Spleen (tissue), 11 donors: Measurements from ENCODE around the gene AURKAIP1. TPM values are rescaled to one million over a fixed set of nuclear protein-coding genes. Genes with fewer than 3 reads are reported as not detected.
"Not testable (repeated sequence)": the region's sequence is repeated elsewhere in the genome, so short reads cannot be mapped to it uniquely, and the experiment has no call there.

ENCODE experiments used
- DNase-seq: peaks from one replicate; pipeline ENCODE4 v3.0.0-alpha.2; 2020
- H3K27ac ChIP-seq, 8 donors: fragments of 200-600 bp; sonication (generic) in 7 of 8; 1 replicate in 4 of 8; 2 replicates in 4 of 8; pipeline versions ENCODE4 v1.5.0 to v1.8.0; 2016 to 2021; ENCODE audit warnings: inconsistent platforms in 4 of 8, mild to moderate bottlenecking in 4 of 8, moderate library complexity in 1 of 8
- H3K27me3 ChIP-seq, 7 donors: fragments of 200-600 bp; sonication (generic) in 6 of 7; replicated peaks in 1 of 7; 1 replicate in 4 of 7; 2 replicates in 3 of 7; pipeline versions ENCODE4 v1.5.0 to v1.8.0; 2016 to 2021; ENCODE audit warnings: inconsistent platforms in 3 of 7, mild to moderate bottlenecking in 1 of 7
- H3K36me3 ChIP-seq, 6 donors: fragments of 200-600 bp; sonication (generic) in 5 of 6; 1 replicate in 4 of 6; 2 replicates in 2 of 6; pipeline versions ENCODE4 v1.5.0 to v1.8.0; 2016 to 2021; ENCODE audit warnings: inconsistent platforms in 2 of 6
- H3K4me1 ChIP-seq, 6 donors: fragments of 200-600 bp; sonication (generic) in 5 of 6; 1 replicate in 3 of 6; 2 replicates in 3 of 6; pipeline versions ENCODE4 v1.5.0 to v1.8.0; 2016 to 2021; ENCODE audit warnings: inconsistent platforms in 3 of 6
- H3K4me3 ChIP-seq, 8 donors: fragments of 200-600 bp; sonication (generic) in 7 of 8; 1 replicate in 4 of 8; 2 replicates in 4 of 8; pipeline versions ENCODE4 v1.5.0 to v1.8.0; 2016 to 2021; ENCODE audit warnings: inconsistent platforms in 4 of 8, mild to moderate bottlenecking in 4 of 8, moderate library complexity in 2 of 8
- H3K9me3 ChIP-seq, 8 donors: fragments of 200-600 bp; sonication (generic) in 7 of 8; 1 replicate in 4 of 8; 2 replicates in 4 of 8; pipeline versions ENCODE4 v1.5.0 to v1.8.0; 2016 to 2021; ENCODE audit warnings: inconsistent platforms in 4 of 8
- POLR2A ChIP-seq, 3 donors: fragments of 450-650 bp; IDR thresholded peaks; one replicate each; pipeline ENCODE4 v1.5.1; 2017; ENCODE audit warnings: antibody characterized with exemption in 3 of 3, mild to moderate bottlenecking in 1 of 3
- POLR2AphosphoS5 ChIP-seq, 3 donors: sonication (generic); formaldehyde crosslinking; IDR thresholded peaks; one replicate each; pipeline ENCODE4 v1.5.1; 2017; ENCODE audit warnings: antibody characterized with exemption in 3 of 3
- WGBS, 5 donors: extraction: QIAGEN DNeasy Blood & Tissue Kit in 3 of 5; methylation state at CpG; one replicate each; pipeline versions ENCODE4 v1.1.5 to v1.1.7; 2013 to 2018; 5-methylcytosine and 5-hydroxymethylcytosine counted together
- intact Hi-C: fragments of 100-400 bp; cut with DNase I; formaldehyde crosslinking; loops from one replicate; pipeline ENCODE4 v1.15.0; 2023; ENCODE audit warnings: low total_unique reads
- polyA plus RNA-seq, 3 donors: library from polyadenylated mRNA; stranded (reverse); fragments of 200-250 nt; gene quantifications; one replicate each; pipeline ENCODE4 v1.2.1, GENCODE V29; 2013
- total RNA-seq, 7 donors: library from RNA; depleted of rRNA in 3 of 7; stranded (reverse); fragments of >200 nt in 3 of 7; fragmentation: NEBNext Ultra II Directional in 4 of 7; extraction: Animal tissue kit (Norgen Biotek cat#: 25700) in 4 of 7; gene quantifications; one replicate each; pipeline versions ENCODE4 v1.1.0 to v1.2.1, GENCODE V29; 2016 to 2021
- TF ChIP-seq, protein P1 (sequence below), 11 experiments: fragments of 200-600 bp in 7 of 11; fragments of 450-650 bp in 4 of 11; sonication (generic) in 4 of 11; IDR thresholded peaks in 8 of 11; conservative IDR thresholded peaks in 3 of 11; 1 replicate in 7 of 11; 2 replicates in 4 of 11; pipeline versions ENCODE4 v1.4.0 to v1.8.0; 2016 to 2021; ENCODE audit warnings: antibody characterized with exemption in 11 of 11, inconsistent platforms in 4 of 11, mild to moderate bottlenecking in 1 of 11
- donor health status: healthy with polysubstance abuse.
- donor health status: DM: no; HTN: no; CAD: no; lungs with moderate emphysema.
- donor health status: DM: no; HTN: no; CAD: no.
- donor health status: Bipolar disorder and iron deficiency.
- donor health status: healthy.
- donor health status: DM: no; HTN: no; CAD: no.
- donor health status: DM: yes; HTN: yes; CAD: no.

Gene AURKAIP1
- total and polyA plus RNA-seq, 10 donors, result 61.3 to 174 (median 80.0) TPM

DNA sequence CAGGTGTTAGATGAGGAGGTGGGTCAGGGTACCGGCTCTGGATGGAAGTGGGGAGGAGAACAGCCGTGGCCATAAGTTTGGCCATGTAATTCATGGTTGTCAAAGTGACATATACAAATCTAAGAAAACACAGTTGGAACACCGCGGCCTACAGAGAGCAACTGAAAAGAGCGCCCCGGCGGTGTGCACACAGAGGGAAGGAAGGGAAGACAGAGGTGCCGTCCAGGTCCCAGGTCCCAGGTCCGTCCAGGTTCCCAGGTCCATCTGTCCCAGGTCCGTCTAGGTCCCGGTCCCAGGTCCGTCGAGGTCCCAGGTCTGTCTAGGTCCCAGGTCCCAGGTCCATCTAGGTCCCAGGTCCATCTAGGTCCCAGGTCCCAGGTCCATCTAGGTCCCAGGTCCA lies 36.6 kb upstream of the AURKAIP1 start:
- no peak overlapping the region for H3K27ac ChIP-seq

DNA sequence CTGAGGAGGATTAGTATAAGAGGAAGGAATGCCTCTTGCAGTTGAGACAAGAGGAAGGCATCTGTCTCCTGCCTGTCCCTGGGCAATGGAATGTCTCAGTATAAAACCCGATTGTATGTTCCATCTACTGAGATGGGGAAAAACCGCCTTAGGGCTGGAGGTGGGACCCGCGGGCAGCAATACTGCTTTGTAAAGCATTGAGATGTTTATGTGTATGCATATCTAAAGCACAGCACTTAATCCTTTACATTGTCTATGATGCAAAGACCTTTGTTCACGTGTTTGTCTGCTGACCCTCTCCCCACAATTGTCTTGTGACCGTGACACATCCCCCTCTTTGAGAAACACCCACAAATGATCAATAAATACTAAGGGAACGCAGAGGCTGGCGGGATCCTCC lies 35.2 kb upstream of the AURKAIP1 start:
- H3K27me3 ChIP-seq, DNase-seq, intact Hi-C loops, H3K27ac ChIP-seq, H3K4me3 ChIP-seq: not testable (repeated sequence)
- peaks cover 20 to 42% (median 34%) of the 10 kb centered on the region in 6 donors for H3K4me1 ChIP-seq
- peaks cover 0 to 21% (median 5%) of the 10 kb centered on the region in 6 donors for H3K36me3 ChIP-seq
- peaks cover 0 to 11% (median 3%) of the 10 kb centered on the region in 8 donors for H3K9me3 ChIP-seq
- 74 to 82% (median 78%) methylated on average over 8 of the region's 8 CpGs for WGBS, 5 donors

More for the DNA sequence above, 36.6 kb upstream of the AURKAIP1 start:
- intact Hi-C loops, result no loop called here
- Histone ChIP-seq H3K9me3 (peaks cover 0 to 11% (median 3%) of the 10 kb centered on the region in 8 donors), H3K4me3 (no peak overlapping the region), H3K4me1 (peaks cover 10 to 28% (median 21%) of the 10 kb centered on the region in 6 donors), H3K27me3 (no peaks in the 10 kb centered on the region), H3K36me3 (peaks cover 0 to 10% (median 0%) of the 10 kb centered on the region in 6 donors)
- WGBS, 5 donors, result 92 to 96% (median 96%) methylated on average over 13 of the region's 13 CpGs
- no peak for DNase-seq
- TF ChIP-seq, protein P1, sequence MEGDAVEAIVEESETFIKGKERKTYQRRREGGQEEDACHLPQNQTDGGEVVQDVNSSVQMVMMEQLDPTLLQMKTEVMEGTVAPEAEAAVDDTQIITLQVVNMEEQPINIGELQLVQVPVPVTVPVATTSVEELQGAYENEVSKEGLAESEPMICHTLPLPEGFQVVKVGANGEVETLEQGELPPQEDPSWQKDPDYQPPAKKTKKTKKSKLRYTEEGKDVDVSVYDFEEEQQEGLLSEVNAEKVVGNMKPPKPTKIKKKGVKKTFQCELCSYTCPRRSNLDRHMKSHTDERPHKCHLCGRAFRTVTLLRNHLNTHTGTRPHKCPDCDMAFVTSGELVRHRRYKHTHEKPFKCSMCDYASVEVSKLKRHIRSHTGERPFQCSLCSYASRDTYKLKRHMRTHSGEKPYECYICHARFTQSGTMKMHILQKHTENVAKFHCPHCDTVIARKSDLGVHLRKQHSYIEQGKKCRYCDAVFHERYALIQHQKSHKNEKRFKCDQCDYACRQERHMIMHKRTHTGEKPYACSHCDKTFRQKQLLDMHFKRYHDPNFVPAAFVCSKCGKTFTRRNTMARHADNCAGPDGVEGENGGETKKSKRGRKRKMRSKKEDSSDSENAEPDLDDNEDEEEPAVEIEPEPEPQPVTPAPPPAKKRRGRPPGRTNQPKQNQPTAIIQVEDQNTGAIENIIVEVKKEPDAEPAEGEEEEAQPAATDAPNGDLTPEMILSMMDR (IDR thresholded peaks at IDR 0.05 in 8 of 11, conservative IDR thresholded peaks at IDR 0.05 in 3 of 11), result no peak
- TF ChIP-seq POLR2AphosphoS5 (IDR thresholded peaks at IDR 0.05) (no peak), POLR2A (IDR thresholded peaks at IDR 0.05) (no peak)

DNA sequence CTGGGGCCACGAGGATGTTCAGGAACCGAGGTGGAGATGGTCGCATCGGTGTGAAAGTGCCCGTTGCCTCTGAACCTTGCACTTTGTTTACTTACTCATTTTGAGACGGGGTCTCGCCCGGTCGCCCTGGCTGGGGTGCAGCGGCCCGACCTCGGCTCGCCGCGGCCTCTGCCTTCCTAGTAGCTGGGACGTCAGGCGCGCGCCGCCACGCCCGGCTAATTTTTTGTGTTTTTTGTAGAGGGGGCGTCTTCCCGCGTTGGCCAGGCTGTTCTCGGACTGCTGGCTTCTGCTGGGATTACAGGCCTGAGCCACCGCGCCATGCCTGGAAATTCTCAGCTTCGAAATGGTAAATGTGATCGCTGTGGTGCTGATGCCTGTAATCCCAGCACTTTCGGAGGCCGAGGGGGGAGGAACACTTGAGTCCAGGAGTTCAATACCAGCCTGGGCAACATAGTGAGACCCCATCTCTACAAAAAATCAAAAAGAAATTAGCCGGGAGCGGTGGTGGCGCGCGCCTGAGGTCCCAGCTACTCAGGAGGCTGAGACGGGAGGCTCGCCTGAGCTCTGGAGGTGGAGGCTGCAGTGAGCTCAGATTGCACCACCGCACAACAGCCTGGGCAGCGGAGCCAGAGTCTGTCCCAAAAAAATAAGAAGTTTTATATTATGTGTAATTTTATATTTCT lies 32.8 kb upstream of the AURKAIP1 start:
- Histone ChIP-seq H3K4me1 (peaks cover 20 to 66% (median 50%) of the 10 kb centered on the region in 6 donors), H3K9me3 (peaks cover 0 to 8% (median 3%) of the 10 kb centered on the region in 8 donors), H3K4me3 (peak overlapping the region; percentile 76 to 100 (median 100)), H3K27ac (peak overlapping the region; percentile 86 to 94 (median 90)), H3K36me3 (peaks cover 0 to 46% (median 29%) of the 10 kb centered on the region in 6 donors), H3K27me3 (no peaks in the 10 kb centered on the region)
- no peak for DNase-seq
- TF ChIP-seq, protein P1 (IDR thresholded peaks at IDR 0.05 in 8 of 11, conservative IDR thresholded peaks at IDR 0.05 in 3 of 11), result no peak
- TF ChIP-seq POLR2A (IDR thresholded peaks at IDR 0.05) (no peak), POLR2AphosphoS5 (IDR thresholded peaks at IDR 0.05) (no peak)
- WGBS, 5 donors, result 9 to 14% (median 11%) methylated on average over 36 to 41 of the region's 41 CpGs
- intact Hi-C loops, result no loop called here

DNA sequence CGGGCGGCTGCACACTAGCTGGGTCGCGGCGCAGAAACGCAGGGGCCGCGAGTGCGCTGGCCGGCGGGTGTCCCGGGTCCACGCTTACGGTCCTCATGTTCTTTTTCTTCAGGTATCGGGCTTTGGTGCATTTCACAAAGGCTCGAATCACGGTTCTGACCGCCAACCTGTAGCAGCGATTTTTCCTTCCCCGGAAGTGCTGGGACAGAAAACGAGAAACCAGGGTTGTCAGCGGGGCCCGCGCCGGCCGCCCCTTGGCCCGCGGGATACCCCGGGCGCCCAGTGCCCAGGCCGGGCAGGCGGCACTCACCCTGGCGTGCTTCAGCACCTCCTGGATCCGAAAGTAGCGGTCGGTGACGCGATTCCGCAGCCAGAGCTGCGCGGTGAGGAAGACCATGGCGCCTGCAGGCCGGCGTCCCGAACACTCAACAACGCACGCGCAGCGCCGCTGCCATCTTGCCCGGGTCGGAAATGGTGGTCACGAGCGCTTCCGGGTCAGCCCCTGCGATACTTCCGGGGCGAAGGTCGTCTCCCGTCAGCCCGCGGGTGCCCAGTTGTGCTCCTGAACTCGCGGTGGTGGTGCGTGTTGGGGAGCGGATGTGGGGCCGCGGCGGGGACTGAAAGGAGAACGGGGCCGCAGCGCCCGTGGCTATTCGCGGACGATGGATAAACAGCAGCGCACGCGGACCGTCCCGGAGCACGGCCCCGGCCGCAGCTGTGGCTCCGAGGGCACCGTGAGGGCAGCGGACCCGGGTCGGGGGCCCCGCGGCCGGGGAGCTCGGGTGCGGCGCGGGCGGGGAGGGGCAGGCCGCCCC lies 32.0 kb upstream of the AURKAIP1 start, which contains the start of gene MRPL20:
TSS of gene MRPL20 (minus strand) at position 473 of the 815 bp plus-strand sequence. CDS start at position 397, 76 bp downstream.
- peak; percentile 45 to 73 (median 69) for TF ChIP-seq POLR2A (IDR thresholded peaks at IDR 0.05)
- TF ChIP-seq, protein P1 (IDR thresholded peaks at IDR 0.05 in 8 of 11, conservative IDR thresholded peaks at IDR 0.05 in 3 of 11), result peak in 2 of 11 experiments; percentile 19 to 23
- peak; percentile 97 to 99 (median 98) for TF ChIP-seq POLR2AphosphoS5 (IDR thresholded peaks at IDR 0.05)
- H3K27ac ChIP-seq, result peak within 1 kb of the TSS; percentile 86 to 94 (median 90)
- peak; percentile 97 for DNase-seq
- H3K4me1 ChIP-seq, result peaks cover 20 to 74% (median 53%) of the 10 kb centered on the region in 6 donors
- intact Hi-C loops, result no loop called here
- H3K4me3 ChIP-seq, result peak within 1 kb of the TSS; percentile 76 to 100 (median 100)
- H3K9me3 ChIP-seq, result peaks cover 0 to under 1% (median 0%) of the 10 kb centered on the region in 8 donors
- H3K36me3 ChIP-seq, result peaks cover 0 to 53% (median 37%) of the 10 kb centered on the region in 6 donors
- H3K27me3 ChIP-seq, result no peaks in the 10 kb centered on the region
- 0 to 1% (median 1%) methylated on average over 49 to 98 of the region's 98 CpGs for WGBS, 5 donors
